Stimulated activated CD4-positive, alpha-beta T cell treated with anti-CD3 and anti-CD28 coated beads, Interleukin-15, amount 100 ng/mL, for 48 hours (primary cell): Measurements from ENCODE around the gene KPNA6.

Experiments
- DNase-seq, 2 donors: peaks; one replicate each; pipeline ENCODE4 v3.0.0-alpha.2; 2020; ENCODE audit warnings: low read depth in 2 of 2

The KPNA6 gene

GRCh38 chr1:32216566-32216965 is 108.7 kb downstream of the KPNA6 start:
- DNase-seq: no peak

GRCh38 chr1:32219022-32219421 is 111.2 kb downstream of the KPNA6 start:
- DNase-seq: no peak

- no peak for DNase-seq
Observed at GRCh38 chr1:32220746-32221580, 113.1 kb downstream of the KPNA6 start.

- no peak for DNase-seq
Observed at GRCh38 chr1:32221581-32221979, 113.7 kb downstream of the KPNA6 start.

- peak; percentile 80 to 87 for DNase-seq
Observed at GRCh38 chr1:32221980-32222755, 114.3 kb downstream of the KPNA6 start, which contains the start of the genes EIF3I and TMEM234. TSS of gene EIF3I (plus strand) at chr1:32222407. CDS start at chr1:32222442, 35 bp downstream. TSS of gene TMEM234 (minus strand) at chr1:32222353. CDS start at chr1:32222322, 31 bp downstream.

- no peak for DNase-seq
Observed at GRCh38 chr1:32223683-32224082, 115.8 kb downstream of the KPNA6 start.

- no peak for DNase-seq
Observed at GRCh38 chr1:32224285-32224684, 116.4 kb downstream of the KPNA6 start.
